Thoracic aorta (tissue), 2 donors: ENCODE measurements around the gene ZNF562. TPM values are rescaled to one million over a fixed set of nuclear protein-coding genes. Genes with fewer than 3 reads are reported as not detected.

Experiments used
- ATAC-seq: fragments of 150-250 bp; one replicate; pipeline ENCODE4 v1.8.0; 2017; ENCODE audit warnings: low read depth; ENCODE audit not compliant: insufficient number of reproducible peaks, low FRiP score
- DNase-seq: peaks from one replicate; pipeline ENCODE4 v3.0.0-alpha.2; 2020; ENCODE audit warnings: low spot score
- H3K27ac ChIP-seq, 2 donors: fragments of 200-600 bp; sonication (generic); 1 replicate in 1 of 2; 2 replicates in 1 of 2; pipeline ENCODE4 v1.5.1; 2016; ENCODE audit warnings: mild to moderate bottlenecking in 2 of 2, moderate library complexity in 2 of 2
- H3K27me3 ChIP-seq: fragments of 200-600 bp; sonication (generic); replicated peaks from 2 replicates; pipeline ENCODE4 v1.6.0; 2016; ENCODE audit warnings: mild to moderate bottlenecking; ENCODE audit not compliant: insufficient read depth
- H3K36me3 ChIP-seq: fragments of 200-600 bp; sonication (generic); one replicate; pipeline ENCODE4 v1.5.1; 2016
- H3K4me1 ChIP-seq, 2 donors: fragments of 200-600 bp; sonication (generic); 1 replicate in 1 of 2; 2 replicates in 1 of 2; pipeline versions ENCODE4 v1.5.1 to v1.6.0; 2016; ENCODE audit warnings: low read depth in 2 of 2, mild to moderate bottlenecking in 1 of 2; ENCODE audit not compliant: control insufficient read depth in 1 of 2
- H3K4me3 ChIP-seq: fragments of 200-600 bp; sonication (generic); 2 replicates; pipeline ENCODE4 v1.5.1; 2016; ENCODE audit warnings: mild to moderate bottlenecking
- H3K9me3 ChIP-seq: fragments of 200-600 bp; sonication (generic); 2 replicates; pipeline ENCODE4 v1.5.1; 2016
- total RNA-seq, 2 donors: library from RNA; depleted of rRNA; stranded (reverse); fragments of >200 nt; gene quantifications; one replicate each; pipeline versions ENCODE4 v1.1.0 to v1.2.3, GENCODE V29; 2016
- TF ChIP-seq, protein P1 (sequence below): fragments of 200-600 bp; sonication (generic); IDR thresholded peaks from one replicate; pipeline ENCODE4 v1.5.1; 2019; ENCODE audit warnings: antibody characterized with exemption

The ZNF562 gene
- total RNA-seq, 2 donors from 2014 or later: 13.3 to 35.6 TPM

- TF ChIP-seq, protein P1, sequence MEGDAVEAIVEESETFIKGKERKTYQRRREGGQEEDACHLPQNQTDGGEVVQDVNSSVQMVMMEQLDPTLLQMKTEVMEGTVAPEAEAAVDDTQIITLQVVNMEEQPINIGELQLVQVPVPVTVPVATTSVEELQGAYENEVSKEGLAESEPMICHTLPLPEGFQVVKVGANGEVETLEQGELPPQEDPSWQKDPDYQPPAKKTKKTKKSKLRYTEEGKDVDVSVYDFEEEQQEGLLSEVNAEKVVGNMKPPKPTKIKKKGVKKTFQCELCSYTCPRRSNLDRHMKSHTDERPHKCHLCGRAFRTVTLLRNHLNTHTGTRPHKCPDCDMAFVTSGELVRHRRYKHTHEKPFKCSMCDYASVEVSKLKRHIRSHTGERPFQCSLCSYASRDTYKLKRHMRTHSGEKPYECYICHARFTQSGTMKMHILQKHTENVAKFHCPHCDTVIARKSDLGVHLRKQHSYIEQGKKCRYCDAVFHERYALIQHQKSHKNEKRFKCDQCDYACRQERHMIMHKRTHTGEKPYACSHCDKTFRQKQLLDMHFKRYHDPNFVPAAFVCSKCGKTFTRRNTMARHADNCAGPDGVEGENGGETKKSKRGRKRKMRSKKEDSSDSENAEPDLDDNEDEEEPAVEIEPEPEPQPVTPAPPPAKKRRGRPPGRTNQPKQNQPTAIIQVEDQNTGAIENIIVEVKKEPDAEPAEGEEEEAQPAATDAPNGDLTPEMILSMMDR: no peak
- Histone ChIP-seq H3K9me3 (peaks cover 29% of the 10 kb centered on the region), H3K4me3 (peak overlapping the region; percentile 92), H3K27me3 (no peaks in the 10 kb centered on the region), H3K4me1 (peaks cover 0 to 4% of the 10 kb centered on the region in 2 donors), H3K36me3 (peaks cover 3% of the 10 kb centered on the region), H3K27ac (peak overlapping the region; percentile 92 to 95)
- no peak for DNase-seq
- peak; percentile 47 for ATAC-seq
Measured at GRCh38 chr19:9673912-9674662, 813 bp downstream of the ZNF562 start.

GRCh38 chr19:9672893-9673292 is 2.0 kb downstream of the ZNF562 start:
- H3K36me3 ChIP-seq: peaks cover 3% of the 10 kb centered on the region
- TF ChIP-seq, protein P1: no peak
- no peak for ATAC-seq
- H3K9me3 ChIP-seq: peaks cover 35% of the 10 kb centered on the region
- H3K4me1 ChIP-seq: peaks cover 0 to 4% of the 10 kb centered on the region in 2 donors
- no peak overlapping the region for H3K4me3 ChIP-seq
- no peak overlapping the region for H3K27ac ChIP-seq
- DNase-seq: no peak
- no peaks in the 10 kb centered on the region for H3K27me3 ChIP-seq

DNA sequence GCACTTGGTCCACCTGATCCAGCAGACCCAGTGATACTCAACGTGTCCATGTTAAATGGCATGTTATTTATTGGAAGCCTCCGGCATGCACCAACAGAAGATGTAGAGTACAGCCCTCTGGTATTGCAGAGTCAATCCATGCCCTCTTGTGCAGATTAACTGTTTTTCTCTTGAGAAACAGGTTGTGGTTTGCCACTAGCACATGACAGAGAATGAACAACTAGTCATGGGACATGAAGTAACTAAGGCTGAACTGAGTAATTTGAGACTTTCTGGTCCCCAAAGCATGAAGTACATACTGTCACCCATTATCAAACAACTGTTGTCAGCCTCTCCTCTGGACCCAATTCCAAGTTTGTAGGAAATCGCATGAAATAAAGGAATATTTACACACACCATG is 3.2 kb downstream of the ZNF562 start:
- H3K4me1 ChIP-seq: peaks cover 0 to 4% of the 10 kb centered on the region in 2 donors
- ATAC-seq (no peak), DNase-seq (no peak)
- no peak overlapping the region for H3K27ac ChIP-seq
- H3K27me3 ChIP-seq: no peaks in the 10 kb centered on the region
- TF ChIP-seq, protein P1: no peak
- H3K9me3 ChIP-seq: peaks cover 41% of the 10 kb centered on the region
- H3K36me3 ChIP-seq: peaks cover 3% of the 10 kb centered on the region
- H3K4me3 ChIP-seq: no peak overlapping the region

GRCh38 chr19:9668544-9668943 is 6.4 kb downstream of the ZNF562 start:
- no peak for DNase-seq
- Histone ChIP-seq H3K36me3 (peaks cover 3% of the 10 kb centered on the region), H3K4me3 (no peak overlapping the region), H3K27me3 (no peaks in the 10 kb centered on the region), H3K9me3 (peaks cover 41% of the 10 kb centered on the region), H3K4me1 (no peaks in the 10 kb centered on the region), H3K27ac (no peak overlapping the region)
- no peak for ATAC-seq
- TF ChIP-seq, protein P1: no peak

- Histone ChIP-seq H3K36me3 (peaks cover 3% of the 10 kb centered on the region), H3K9me3 (peaks cover 35% of the 10 kb centered on the region)
Measured at GRCh38 chr19:9667898-9668297, 7.0 kb downstream of the ZNF562 start.

More at GRCh38 chr19:9667898-9668297, 7.0 kb downstream of the ZNF562 start:
- ATAC-seq (no peak), DNase-seq (no peak)
- H3K4me3 ChIP-seq: no peak overlapping the region
- H3K4me1 ChIP-seq: no peaks in the 10 kb centered on the region
- TF ChIP-seq, protein P1: no peak
- no peak overlapping the region for H3K27ac ChIP-seq
- H3K27me3 ChIP-seq: no peaks in the 10 kb centered on the region
